OCI-LY1 (cell line): ENCODE results near the gene RPS6KA2.

Experiments
- EZH2 ChIP-seq: fragments of 200-600 bp; sonication (generic), shearing (Covaris generic); IDR thresholded peaks from 2 replicates; pipeline ENCODE4 v1.8.0; 2017; ENCODE audit warnings: borderline replicate concordance, mixed run types, mild to moderate bottlenecking, antibody characterized with exemption, low read length, moderate library complexity, mixed read lengths
- TF ChIP-seq, protein P1 (sequence below): fragments of 200-600 bp; sonication (generic), shearing (Covaris generic); IDR thresholded peaks from 2 replicates; pipeline ENCODE4 v1.5.1; 2017; ENCODE audit warnings: mild to moderate bottlenecking, antibody characterized with exemption, low read length, moderate library complexity, mixed read lengths

DNA sequence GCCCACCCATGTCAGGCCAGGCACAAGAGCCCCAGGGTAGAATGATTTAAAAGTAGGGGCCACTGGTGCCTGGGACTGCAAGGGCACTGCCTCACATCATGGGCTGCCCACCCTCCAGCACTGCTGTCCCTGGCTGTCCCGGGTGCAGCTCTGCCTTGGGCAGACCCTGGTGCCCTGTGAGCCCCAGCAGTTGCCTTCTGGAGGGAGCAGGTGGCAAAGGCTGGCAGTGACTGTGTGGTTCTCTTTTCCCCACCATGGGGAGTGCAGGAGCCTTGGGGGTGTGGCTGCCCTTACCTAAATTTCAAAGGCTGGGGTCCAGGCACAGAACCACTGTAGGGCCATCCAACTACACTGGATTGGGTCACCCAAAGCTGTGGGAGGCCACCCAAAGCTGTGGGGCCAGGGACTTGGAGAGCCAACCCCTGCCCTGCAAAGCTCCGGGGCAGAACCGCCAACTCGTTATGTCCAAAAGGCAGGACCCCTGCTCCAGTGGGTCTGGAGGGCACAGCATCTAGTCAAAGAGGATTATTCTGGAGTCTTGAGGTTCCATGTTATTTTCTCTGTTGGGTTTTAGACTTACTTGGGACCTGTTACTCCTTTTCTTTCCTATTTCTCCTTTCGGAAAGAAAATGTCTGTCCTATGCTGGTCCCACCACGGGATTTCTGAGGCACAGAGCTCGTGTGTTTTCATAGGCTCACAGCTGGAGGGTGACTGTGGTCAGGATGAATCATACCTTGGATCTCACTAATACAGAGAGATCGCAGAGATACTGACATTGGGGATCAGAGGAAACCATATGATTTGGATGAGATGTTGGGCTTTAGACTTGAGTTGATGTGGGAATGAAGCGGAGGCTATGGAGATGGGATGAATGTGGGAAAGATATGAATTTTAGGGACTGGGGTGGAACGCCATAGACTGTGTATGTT, 105.9 kb downstream of the RPS6KA2 start:
- TF ChIP-seq, protein P1, sequence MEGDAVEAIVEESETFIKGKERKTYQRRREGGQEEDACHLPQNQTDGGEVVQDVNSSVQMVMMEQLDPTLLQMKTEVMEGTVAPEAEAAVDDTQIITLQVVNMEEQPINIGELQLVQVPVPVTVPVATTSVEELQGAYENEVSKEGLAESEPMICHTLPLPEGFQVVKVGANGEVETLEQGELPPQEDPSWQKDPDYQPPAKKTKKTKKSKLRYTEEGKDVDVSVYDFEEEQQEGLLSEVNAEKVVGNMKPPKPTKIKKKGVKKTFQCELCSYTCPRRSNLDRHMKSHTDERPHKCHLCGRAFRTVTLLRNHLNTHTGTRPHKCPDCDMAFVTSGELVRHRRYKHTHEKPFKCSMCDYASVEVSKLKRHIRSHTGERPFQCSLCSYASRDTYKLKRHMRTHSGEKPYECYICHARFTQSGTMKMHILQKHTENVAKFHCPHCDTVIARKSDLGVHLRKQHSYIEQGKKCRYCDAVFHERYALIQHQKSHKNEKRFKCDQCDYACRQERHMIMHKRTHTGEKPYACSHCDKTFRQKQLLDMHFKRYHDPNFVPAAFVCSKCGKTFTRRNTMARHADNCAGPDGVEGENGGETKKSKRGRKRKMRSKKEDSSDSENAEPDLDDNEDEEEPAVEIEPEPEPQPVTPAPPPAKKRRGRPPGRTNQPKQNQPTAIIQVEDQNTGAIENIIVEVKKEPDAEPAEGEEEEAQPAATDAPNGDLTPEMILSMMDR = no peak
- no peak for TF ChIP-seq EZH2
